Mesenteric fat pad (tissue), 1 donor: ENCODE results near the gene CLRN2. TPM values are rescaled to one million over a fixed set of nuclear protein-coding genes. Genes with fewer than 3 reads are reported as not detected.
"Not testable (repeated sequence)": the region's sequence is repeated elsewhere in the genome, so short reads cannot be mapped to it uniquely, and the experiment has no call there.

Experiments used
- DNase-seq: peaks from one replicate; pipeline ENCODE4 v3.0.0-alpha.2; 2020; ENCODE audit warnings: low spot score
- total RNA-seq: library from RNA; stranded (reverse); fragmentation: NEBNext Ultra II Directional; extraction: Animal tissue kit (Norgen Biotek cat#: 25700); gene quantifications from one replicate; pipeline ENCODE4 v1.2.1, GENCODE V29; 2021
- donor health status: DM: yes; HTN: yes; CAD: no.

The CLRN2 gene
- total RNA-seq, 1 donor from 2014 or later = not detected

GRCh38 chr4:17544205-17544604 is 29.2 kb downstream of the CLRN2 start:
- DNase-seq = no peak

- no peak for DNase-seq
These were observed 29.9 kb downstream of the CLRN2 start for GRCh38 chr4:17544831-17545234.

GRCh38 chr4:17545374-17546140 is 30.6 kb downstream of the CLRN2 start:
- DNase-seq = no peak

- DNase-seq = no peak
These were observed 31.3 kb downstream of the CLRN2 start for GRCh38 chr4:17546222-17546621.

- no peak for DNase-seq
These were observed 31.7 kb downstream of the CLRN2 start for GRCh38 chr4:17546678-17547077.

GRCh38 chr4:17550549-17550948 is 35.6 kb downstream of the CLRN2 start:
- no peak for DNase-seq

- DNase-seq = no peak
These were observed 37.5 kb downstream of the CLRN2 start for GRCh38 chr4:17552427-17552826.

- no peak for DNase-seq
These were observed 39.6 kb downstream of the CLRN2 start for GRCh38 chr4:17554568-17554967.

- no peak for DNase-seq
These were observed 41.5 kb downstream of the CLRN2 start for GRCh38 chr4:17556498-17556897.

- DNase-seq = no peak
These were observed 42.9 kb downstream of the CLRN2 start for GRCh38 chr4:17557880-17558279.

GRCh38 chr4:17558941-17559708 is 44.2 kb downstream of the CLRN2 start:
- DNase-seq = no peak

- DNase-seq = no peak
These were observed 44.7 kb downstream of the CLRN2 start for GRCh38 chr4:17559709-17560048.

GRCh38 chr4:17560065-17560673 is 45.2 kb downstream of the CLRN2 start:
- no peak for DNase-seq

GRCh38 chr4:17561195-17561909 is 46.4 kb downstream of the CLRN2 start:
- DNase-seq = no peak

GRCh38 chr4:17562157-17562556 is 47.2 kb downstream of the CLRN2 start:
- DNase-seq = no peak

GRCh38 chr4:17565846-17566245 is 50.9 kb downstream of the CLRN2 start:
- no peak for DNase-seq

- no peak for DNase-seq
These were observed 52.3 kb downstream of the CLRN2 start for GRCh38 chr4:17567271-17567670.

- DNase-seq = no peak
These were observed 59.2 kb downstream of the CLRN2 start for GRCh38 chr4:17574206-17574605.

GRCh38 chr4:17575177-17575576 is 60.2 kb downstream of the CLRN2 start:
- not testable (repeated sequence) for DNase-seq
